Measurements from ENCODE around the gene AGAP2.
"Not testable (repeated sequence)": the region's sequence is repeated elsewhere in the genome, so short reads cannot be mapped to it uniquely, and the experiment has no call there.

Gene AGAP2

DNA sequence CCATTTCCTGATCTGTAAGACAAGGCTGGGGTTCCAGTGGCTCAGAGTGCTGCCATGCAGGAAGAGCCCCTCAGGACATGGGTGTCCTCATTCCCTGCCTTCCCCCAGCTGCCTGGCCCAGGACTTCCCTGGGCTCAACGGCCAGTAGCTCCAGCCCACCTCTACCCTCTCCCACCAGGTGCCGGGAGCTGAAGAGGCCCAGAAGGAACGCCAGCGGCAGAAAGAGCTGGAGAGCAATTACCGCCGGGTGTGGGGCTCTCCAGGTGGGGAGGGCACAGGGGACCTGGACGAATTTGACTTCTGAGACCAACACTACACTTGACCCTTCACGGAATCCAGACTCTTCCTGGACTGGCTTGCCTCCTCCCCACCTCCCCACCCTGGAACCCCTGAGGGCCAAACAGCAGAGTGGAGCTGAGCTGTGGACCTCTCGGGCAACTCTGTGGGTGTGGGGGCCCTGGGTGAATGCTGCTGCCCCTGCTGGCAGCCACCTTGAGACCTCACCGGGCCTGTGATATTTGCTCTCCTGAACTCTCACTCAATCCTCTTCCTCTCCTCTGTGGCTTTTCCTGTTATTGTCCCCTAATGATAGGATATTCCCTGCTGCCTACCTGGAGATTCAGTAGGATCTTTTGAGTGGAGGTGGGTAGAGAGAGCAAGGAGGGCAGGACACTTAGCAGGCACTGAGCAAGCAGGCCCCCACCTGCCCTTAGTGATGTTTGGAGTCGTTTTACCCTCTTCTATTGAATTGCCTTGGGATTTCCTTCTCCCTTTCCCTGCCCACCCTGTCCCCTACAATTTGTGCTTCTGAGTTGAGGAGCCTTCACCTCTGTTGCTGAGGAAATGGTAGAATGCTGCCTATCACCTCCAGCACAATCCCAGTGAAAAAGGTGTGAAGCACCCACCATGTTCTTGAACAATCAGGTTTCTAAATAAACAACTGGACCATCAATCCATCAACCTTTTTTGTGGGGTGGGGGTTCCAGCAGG, 17.6 kb downstream of the AGAP2 start:
- no peak for DNase-seq

DNA sequence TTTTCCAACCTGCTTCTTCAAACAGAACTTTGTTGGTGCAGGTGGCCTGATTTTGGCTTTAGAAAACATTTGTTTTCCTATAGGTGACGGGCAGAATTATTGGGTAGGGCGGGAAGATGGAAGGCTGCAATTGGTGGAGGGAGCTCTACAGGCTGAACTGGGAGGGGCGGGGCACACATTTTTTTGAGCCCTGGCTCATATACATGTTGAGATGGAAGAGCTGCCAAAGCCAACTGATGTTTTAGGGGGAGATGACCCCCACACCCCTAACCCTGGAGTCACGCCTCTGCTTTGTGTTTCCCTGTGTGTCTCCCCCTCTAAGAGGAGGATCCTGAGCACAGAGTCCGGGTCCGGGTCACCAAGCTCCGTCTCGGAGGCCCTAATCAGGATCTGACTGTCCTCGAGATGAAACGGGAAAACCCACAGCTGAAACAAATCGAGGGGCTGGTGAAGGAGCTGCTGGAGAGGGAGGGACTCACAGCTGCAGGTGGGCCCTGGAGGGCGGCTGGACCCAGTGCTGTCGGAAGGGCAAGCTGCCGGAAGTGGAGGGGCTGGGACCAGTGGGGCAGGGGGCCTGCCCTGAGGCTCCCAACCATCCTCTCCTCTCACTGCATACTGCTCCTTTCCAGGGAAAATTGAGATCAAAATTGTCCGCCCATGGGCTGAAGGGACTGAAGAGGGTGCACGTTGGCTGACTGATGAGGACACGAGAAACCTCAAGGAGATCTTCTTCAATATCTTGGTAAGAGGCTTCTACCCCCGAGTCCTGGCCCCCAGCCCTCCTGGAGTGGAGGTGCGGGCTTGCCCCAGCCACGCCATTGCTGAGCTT, 18.6 kb downstream of the AGAP2 start:
- no peak for DNase-seq

DNA sequence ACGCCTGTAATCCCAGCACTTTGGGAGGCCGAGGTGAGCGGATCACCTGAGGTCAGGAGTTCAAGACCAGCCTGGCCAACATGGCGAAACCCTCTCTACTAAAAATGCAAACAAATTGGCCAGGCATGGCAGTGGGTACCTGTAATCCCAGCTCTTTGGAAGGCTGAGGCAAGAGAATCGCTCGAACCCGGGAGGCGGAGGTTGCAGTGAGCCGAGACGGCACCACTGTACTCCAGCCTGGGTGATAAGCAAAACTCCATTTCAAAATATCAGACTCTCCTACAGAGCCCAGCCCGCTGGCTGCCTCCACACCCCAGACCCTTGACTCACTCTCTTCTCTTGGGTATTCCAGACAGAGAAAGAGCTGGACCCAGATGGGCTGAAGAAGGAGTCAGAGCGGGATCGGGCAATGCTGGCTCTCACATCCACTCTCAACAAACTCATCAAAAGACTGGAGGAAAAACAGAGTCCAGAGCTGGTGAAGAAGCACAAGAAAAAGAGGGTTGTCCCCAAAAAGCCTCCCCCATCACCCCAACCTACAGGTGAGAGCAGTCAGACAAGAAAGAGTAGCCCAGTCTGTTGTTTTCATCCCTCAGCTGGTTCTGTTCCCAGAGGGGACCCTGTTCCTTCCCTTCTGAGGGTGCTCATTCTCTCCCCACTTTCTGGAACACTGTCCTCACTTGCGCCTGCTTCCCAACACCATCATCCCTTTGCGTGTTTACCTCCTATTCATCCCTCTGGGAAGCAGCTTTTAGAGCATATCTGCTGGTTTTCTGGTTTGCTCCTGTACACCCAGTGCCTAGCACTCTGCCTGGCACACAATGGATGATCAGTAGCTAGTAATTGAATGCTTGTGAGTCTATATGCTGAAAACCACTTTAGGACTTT, 19.7 kb downstream of the AGAP2 start:
- no peak for DNase-seq

GRCh38 chr12:57717846-57718640, 20.5 kb downstream of the AGAP2 start:
- DNase-seq: no peak

GRCh38 chr12:57717131-57717530, 21.4 kb downstream of the AGAP2 start:
- no peak for DNase-seq

- no peak for DNase-seq
Observed at GRCh38 chr12:57716305-57716704, 22.2 kb downstream of the AGAP2 start.

DNA sequence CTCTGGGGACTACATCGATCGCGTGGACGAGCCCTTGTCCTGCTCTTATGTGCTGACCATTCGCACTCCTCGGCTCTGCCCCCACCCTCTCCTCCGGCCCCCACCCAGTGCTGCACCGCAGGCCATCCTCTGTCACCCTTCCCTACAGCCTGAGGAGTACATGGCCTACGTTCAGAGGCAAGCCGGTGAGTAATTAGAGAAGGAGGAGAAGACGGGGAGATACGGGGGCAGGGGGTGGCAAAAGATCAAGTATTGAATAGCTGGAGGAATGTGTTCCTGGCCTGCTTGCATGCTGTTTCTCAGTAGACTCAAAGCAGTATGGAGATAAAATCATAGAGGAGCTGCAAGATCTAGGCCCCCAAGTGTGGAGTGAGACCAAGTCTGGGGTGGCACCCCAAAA, 22.8 kb downstream of the AGAP2 start:
- no peak for DNase-seq

- not testable (repeated sequence) for DNase-seq
Observed at GRCh38 chr12:57715036-57715748, 23.4 kb downstream of the AGAP2 start.

DNA sequence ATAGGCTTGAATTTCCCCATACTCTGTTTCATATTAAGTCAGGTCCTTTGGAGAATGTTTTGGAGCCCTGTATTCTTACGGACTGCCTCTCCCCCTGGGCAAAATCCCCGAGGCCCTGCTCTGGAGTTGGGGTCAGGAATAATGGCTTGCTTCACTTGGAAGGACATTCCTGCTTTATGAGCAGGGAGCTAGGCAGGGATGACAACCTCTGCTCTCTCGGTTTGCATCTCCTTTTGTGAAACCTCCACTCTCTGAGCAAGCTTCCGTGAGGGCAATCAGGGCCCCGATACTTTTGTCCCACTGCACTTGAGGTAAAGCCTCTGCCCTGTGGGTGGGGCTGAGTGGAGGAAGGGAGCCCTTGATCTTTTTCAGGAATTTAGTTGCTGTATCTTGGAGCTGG, 25.3 kb downstream of the AGAP2 start:
- DNase-seq: no peak

GRCh38 chr12:57712701-57713100, 25.8 kb downstream of the AGAP2 start:
- no peak for DNase-seq

GRCh38 chr12:57708296-57708695, 30.2 kb downstream of the AGAP2 start:
- no peak for DNase-seq

DNA sequence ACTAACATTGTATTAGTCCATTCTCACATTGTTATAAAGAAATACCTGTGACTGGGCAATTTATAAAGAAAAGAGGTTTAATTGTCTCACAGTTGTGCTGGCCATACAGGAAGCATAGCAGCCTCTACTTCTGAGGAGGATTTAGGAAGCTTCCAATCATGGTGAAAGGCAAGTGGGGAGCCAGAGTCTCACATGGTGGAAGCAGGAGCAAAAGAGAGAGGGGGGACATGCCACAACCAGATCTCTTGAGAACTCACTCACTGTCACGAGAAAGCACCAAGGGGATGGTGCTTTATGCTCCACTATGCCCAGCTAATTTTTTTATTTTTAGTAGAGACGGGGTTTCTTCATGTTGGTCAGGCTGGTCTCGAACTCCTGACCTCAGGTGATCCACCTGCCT, 31.3 kb downstream of the AGAP2 start:
- DNase-seq: no peak

DNA sequence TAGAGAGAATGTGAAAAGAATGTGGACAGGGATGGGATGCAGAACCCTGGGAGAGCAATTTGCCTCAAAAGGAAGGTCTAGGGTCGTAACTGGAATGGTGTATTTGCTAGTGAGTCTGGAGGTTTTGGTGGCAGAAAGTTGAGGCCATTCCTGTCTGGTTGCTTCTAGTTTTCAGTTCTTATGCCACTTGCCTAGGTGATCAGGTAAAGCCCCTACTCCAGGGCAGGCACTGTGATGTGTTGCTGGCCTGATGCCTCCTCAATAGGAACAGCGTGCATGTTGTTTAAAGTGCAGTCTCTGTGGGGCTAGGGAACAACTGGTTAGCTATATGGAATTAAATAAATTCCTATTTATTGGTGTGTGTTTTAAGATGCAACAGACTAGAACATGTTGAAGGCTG, 38.2 kb downstream of the AGAP2 start:
- no peak for DNase-seq

GRCh38 chr12:57698414-57698813, 40.1 kb downstream of the AGAP2 start:
- no peak for DNase-seq

DNA sequence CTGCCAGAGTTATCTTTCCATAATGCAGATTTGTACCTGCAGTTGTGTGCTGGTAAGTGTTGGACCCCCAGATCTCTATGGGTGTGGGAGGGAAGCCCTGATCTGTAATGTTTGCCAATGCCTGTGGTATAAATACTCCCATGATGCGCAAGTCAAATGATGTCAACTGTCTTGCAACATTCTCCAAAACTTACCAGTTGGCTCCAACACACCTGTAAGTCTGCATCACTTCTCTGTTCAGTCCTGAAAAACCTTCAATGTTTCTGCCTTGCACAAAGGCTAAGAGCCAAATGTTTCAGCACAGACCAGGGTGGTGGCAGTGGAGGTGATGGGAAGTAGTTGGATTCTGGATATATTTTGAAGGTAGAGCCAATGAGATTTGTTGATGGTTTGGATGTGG, 41.5 kb downstream of the AGAP2 start:
- no peak for DNase-seq

DNA sequence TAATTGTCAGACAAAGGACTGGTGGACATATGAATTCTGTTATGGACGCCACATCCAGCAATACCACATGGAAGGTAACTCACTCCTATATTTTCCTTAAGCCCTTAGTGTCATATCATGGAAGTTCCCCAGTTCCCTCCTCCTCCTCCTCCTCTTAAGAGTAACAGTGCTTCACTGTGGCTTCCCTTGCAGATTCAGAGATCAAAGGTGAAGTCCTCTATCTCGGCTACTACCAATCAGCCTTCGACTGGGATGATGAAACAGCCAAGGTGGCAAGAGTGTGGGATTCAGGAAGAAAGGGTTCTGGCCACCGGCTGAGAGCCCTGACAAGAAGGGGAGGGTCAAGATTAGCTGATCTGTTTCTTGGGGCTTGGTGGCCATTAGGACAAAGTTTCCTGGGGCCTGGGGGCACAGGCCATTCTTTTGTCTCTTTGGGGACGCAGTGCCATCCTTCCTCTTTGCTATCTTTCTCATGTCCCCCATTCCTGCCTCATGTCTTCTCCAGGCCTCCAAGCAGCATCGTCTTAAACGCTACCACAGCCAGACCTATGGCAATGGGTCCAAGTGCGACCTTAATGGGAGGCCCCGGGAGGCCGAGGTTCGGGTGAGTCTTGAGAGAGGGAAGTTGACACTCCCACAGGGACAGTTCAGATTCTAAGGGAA, 42.6 kb downstream of the AGAP2 start:
- DNase-seq: no peak

- DNase-seq: no peak
Observed at GRCh38 chr12:57694459-57695019, 44.0 kb downstream of the AGAP2 start.

DNA sequence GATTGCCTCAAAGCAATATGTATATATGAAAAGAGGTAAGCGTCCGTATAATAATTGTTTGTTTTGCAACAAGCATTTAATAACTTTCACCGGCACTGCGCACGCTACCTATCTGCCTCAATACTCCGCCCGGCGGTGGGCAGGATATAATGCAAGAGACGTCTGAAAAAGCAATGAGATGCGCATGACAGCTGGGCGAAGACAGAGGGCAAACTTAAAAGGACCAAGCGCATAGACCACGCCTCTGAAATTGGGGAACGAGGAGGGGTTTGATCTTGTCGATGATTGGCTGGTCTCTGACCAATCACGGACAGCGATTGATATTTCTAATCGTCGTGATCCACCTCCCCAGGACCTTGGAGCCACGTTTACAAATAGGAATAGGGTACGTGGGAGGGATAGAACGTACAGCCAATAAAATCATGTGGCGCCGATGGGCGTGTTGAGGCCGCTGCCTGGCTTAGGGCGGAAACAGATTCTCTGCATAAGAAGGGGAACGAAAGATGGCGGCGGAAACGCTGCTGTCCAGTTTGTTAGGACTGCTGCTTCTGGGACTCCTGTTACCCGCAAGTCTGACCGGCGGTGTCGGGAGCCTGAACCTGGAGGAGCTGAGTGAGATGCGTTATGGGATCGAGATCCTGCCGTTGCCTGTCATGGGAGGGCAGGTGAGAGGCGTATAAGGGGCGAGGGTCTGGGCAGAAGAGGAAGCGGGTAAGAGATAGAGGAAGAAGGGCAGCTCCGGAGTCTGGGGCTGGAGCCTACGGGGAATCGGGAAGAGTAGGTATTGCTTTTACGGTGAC, 44.7 kb downstream of the AGAP2 start, which contains the start of gene OS9:
Gene OS9, plus strand, starts transcription at position 474 of the 800 bp plus-strand sequence. Its CDS starts 30 bp downstream, at position 504.
- peak; percentile 99 for DNase-seq

- DNase-seq: no peak
Observed at GRCh38 chr12:57693317-57693658, 45.3 kb downstream of the AGAP2 start.
